Activated CD4-positive, alpha-beta T cell treated with anti-CD3 and anti-CD28 coated beads for 4 hours (primary cell): ENCODE measurements around the gene ARHGEF39.

Experiments used
- DNase-seq, 2 donors: peaks; one replicate each; pipeline ENCODE4 v3.0.0-alpha.2; 2020

The ARHGEF39 gene, protein sequence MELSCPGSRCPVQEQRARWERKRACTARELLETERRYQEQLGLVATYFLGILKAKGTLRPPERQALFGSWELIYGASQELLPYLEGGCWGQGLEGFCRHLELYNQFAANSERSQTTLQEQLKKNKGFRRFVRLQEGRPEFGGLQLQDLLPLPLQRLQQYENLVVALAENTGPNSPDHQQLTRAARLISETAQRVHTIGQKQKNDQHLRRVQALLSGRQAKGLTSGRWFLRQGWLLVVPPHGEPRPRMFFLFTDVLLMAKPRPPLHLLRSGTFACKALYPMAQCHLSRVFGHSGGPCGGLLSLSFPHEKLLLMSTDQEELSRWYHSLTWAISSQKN

GRCh38 chr9:35664531-35665470 is at the start of gene ARHGEF39:
Gene ARHGEF39, minus strand, starts transcription at chr9:35665195. Its CDS starts 26 bp downstream, at chr9:35665169.
- peak; percentile 39 to 57 for DNase-seq

DNA sequence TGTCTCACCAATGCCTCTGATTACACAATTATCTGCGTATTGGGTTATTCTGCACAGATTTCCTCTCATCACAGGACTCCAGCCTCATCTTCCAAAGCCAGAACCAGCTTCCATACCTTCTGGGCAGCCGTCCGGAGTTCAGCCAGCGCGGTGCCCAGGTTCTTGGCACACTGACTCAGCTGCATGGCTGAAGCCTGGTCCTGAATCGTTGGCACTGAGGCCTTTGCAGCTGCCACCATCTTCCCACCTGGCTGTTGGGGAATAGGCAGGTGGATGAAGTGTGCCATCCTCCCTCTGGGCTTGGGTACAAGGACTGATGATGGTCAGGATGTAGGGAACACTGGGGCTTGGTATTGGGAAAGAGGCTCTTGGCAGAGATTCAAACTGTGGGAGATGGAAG is 49.1 kb upstream of the ARHGEF39 start:
- no peak for DNase-seq

- DNase-seq = no peak
Measured at GRCh38 chr9:35713578-35713977, 48.6 kb upstream of the ARHGEF39 start.

GRCh38 chr9:35712762-35713400 is 47.9 kb upstream of the ARHGEF39 start:
- DNase-seq = no peak

DNA sequence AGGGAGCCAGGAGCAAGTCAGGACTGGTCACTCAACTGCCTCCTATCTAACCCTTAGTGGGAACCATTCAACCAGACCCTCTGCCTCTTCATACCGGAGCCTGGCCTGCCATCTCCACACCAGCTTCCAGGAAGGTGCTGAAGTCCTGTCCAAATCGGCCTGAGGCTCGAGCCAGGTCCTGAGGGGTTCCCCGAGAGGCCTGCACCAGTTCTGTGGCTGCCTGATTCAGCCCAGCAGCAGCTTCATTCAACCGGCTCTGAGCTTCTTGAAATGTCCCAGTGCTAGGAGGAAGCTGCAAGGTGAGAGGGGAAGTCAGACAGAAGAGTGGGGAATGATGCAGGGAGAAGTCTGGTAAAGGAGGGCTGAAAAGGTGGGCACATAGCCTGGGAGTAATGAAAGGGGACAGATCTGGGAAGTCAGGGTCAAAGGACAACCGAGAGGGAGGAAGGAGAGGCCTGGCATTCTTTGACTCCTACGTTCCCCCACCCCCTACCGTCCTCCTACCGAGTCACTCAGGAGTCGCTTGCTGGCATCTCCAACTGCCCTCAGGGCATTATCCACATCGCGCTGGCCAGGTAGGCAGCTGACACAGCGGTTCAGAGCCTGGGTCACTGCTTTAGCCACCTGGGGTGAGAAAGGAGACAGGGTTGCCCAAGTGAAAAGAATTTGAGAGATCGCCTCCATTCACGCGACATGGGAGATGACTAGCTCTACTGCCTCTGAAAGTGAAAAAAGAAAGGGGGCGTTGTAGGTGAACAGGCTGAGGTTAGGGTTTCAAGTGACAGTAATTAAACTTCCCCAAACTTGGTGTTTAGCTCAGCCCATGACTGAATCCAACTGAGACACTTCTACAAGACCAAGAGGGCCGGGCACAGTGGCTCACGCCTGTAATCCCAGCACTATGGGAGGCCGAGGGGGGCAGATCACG is 46.8 kb upstream of the ARHGEF39 start:
- no peak for DNase-seq

- DNase-seq = no peak
Measured at GRCh38 chr9:35710818-35711500, 46.0 kb upstream of the ARHGEF39 start.

DNA sequence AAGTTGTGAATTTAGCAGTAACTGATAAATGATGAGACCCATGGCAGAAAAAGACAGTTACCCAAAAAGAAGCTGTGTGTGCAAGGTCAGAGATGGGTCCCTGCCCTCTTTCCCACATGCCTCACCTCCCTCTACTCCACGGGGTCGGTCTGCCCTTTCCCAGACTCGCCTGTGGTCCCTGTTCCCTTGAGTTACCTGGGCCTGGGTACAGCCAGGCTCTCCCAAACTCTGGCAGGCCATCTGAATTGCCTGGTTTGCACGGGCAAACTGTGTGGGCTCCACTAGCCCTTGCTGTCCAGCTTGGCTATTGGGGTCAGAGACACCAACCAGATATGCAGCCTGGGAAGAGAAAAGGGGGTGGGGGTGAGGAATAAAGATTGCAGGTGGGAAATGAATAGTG is 43.2 kb upstream of the ARHGEF39 start:
- no peak for DNase-seq

DNA sequence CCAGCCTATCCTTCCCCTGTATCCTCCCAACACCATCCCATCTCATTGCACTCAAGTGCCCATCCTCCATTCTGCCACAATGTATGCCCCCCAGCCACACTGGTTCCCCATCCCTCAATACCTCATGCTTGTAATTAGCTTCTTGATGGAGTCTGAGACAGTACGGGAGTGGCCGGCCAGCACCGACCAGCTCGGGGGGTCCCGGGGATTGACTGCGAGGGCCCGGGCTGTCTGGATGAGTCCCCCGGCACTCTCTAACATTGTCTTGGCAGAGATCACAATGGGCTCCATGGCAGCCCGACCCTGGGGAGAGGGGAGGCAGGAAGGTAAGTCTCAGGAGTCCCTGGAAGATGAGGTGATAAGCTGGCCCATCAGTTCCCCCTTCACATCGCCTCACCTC is 42.0 kb upstream of the ARHGEF39 start:
- no peak for DNase-seq

DNA sequence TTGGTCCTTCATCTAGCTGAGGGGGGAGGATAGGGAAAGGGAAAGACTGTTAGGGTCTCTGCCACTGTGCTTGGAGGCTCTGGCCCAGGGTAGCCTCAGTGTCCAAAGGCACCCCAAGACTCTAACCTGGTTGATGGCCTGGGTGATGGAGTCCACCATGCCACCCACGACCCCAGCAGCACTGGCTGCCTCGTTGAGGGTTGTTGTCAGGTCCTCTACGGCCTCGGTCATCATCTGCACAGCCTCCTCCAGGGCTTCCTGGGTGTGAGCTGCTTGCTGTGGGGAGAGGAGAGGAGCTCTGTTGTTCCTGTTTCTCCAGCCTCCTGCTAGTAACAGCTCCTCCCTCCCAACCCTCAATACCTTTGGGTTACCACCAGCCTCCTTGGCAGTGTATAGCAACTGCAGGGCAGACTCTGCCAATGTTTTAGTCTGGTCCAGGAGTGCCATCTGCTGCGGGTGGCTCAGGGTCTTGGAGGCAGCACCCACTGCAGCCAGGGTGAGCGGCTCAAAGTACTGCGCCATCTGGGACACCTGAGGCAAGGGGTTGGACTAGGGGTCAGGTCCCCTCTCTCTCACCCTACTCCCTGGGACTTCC is 40.9 kb upstream of the ARHGEF39 start:
- DNase-seq = no peak

GRCh38 chr9:35705372-35705771 is 40.4 kb upstream of the ARHGEF39 start:
- DNase-seq = no peak

DNA sequence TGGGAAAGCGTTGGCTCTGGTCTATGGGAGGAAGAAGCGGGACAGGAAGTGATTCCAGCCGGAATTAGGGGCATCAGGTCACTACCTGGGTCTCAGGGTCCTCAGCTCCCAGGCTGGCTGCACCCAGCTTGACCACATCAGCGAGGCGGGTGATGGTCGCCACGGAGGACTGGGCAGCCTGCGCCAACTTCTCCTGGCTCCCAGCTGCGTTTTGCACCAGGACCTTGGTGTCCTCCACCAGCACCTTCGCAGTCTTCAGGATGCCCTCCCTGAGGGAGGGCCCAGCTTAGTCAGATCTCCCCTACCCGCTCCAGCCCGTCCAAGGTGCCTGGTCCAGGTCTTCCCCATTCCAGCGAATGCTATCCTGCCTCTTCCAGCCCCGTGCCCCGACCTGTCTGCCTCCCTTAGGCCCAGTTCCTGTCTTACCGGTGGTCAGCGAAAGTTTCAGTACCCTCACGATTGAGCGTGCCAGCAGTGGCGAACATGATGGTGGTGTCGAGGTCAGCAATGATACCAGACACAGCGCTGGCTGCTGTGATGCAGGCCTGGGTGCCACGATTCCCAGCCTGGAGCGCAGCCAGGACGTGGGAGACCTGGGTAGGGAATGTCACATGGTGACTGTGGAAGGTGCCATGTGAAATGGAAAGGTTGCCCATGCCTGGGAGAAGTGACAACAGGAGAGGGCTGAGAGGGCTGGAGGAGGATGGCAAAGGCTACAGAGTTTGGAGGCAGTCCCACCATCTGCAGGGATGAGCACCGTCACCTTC is 39.1 kb upstream of the ARHGEF39 start:
- no peak for DNase-seq

- no peak for DNase-seq
Measured at GRCh38 chr9:35702696-35703095, 37.7 kb upstream of the ARHGEF39 start.

DNA sequence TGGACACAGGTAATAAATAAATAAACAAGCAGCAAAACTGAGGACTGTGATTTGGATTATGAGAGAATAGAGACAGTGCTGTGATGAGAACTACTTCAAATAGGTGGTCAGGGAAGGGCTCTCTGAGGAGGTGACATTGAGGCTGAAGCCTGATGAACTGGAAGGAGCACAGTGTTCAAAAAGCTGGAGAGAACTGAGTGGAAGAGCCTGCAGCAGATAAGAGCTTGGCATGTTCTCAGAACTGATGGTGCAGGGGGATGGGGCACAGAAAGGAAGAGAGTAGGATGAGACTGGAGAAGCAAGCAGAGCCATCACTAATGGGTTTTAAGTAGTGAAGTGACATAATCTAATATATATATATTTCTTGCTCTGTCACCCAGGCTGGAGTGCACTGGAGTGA is 35.9 kb upstream of the ARHGEF39 start:
- DNase-seq = no peak

DNA sequence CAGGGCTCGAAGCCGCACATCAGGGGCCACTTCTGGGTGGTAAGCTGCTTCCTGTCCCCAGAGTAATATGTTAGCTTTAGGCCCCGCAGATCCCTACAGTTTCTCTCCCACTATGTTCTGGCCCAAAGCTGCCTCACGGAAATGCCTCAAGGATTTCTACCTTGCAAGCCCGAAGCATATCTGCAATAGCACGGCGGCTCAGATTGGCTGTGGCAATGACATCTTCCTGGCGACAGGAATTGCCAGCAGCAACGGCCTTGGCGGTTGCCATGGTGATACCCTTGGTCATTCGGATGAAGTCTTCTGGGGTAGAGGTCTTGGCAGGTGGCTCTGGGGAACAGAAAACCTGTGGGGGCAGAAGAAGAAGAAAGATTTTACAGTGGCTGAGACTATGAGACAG is 35.0 kb upstream of the ARHGEF39 start:
- DNase-seq = no peak

DNA sequence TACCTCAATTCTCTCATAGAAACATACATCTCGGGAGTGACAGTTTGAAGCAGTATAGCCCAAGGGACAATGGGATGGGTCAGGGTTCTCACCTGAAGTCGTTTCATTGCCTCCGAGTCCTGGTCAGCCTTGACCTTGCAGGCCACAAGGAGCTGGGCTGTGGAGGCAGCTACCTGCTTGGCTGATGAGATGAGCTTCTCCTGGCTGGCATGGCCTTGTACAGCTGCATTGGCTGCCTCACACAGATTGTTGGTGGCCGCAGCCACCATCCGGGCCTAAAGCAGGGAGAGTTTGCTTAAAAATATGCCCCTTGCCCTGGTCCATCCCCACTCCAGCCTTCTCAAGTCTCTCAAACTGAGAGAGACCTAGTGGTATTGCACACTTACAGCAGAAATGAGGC is 33.2 kb upstream of the ARHGEF39 start:
- DNase-seq = no peak

DNA sequence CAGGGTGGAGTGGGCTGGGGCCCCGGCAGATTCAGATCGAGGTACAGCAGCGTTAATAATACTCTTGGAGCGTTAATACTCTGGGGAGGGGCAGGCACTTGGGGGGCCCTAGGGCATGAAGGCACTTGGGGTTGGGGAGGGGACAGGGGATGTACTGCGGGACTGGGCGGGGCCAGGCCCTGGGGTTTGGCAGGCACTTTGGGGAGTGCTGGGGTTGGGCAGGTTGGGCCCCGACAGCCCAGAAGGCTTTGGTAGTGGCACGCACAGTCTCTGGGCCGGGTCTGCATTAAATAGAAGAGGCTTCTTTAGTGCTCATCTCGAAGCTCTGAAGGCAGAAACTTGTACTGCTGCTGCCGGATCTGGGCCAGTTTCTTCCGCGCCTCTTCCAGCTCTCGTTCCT is 32.5 kb upstream of the ARHGEF39 start:
- DNase-seq = no peak

GRCh38 chr9:35696520-35697215 is 31.7 kb upstream of the ARHGEF39 start:
- peak; percentile 46 to 54 for DNase-seq

DNA sequence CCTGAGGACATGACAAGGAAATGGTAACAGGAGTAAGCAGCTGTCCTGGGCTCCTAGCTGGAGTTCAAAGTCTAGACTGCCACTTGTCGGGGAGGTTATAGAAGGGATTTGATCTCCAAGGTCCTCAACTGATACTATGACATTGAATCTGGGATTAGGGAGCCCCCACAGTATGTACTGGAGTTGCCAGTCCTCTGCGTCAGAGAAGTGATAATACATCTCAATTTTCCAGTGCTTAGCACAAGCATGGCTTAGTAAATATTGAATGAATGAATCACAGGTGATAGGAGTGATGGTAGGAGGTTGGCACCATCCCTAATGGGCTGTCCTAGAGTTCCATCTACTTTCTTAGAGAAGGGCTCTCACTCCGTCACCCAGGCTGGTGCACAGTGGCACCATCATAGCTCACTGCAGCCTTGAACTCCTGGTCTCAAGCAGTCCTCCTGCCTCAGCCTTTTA is 31.0 kb upstream of the ARHGEF39 start:
- no peak for DNase-seq

DNA sequence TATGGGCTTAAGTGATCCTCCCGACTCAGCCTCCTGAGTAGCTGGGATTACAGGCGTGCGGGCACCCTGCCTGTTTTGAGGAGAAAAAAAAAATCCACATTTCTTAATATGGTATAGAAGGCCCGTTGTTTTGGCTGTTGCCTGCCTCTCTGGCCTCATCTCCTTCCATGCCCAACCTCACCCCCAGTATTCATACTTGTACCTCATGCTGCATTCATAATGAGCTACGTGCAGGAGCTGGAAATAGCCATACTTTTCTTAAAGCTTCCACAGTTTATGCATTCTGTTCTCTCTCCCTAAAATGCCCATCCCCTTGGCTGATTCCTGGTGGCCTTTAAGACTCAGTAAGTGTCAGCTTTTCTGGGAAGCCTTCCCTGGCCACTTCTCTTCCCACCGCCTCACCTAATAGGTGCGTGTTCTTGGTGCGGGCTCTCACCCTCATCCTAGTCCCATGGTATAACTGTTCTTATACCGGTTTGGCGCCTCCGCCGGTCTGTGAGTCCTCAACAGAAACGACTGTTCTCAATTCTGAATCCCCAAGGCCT is 26.8 kb upstream of the ARHGEF39 start:
- no peak for DNase-seq

- DNase-seq = no peak
Measured at GRCh38 chr9:35691334-35691650, 26.3 kb upstream of the ARHGEF39 start.
